ENCODE results near the gene HDAC4.

Gene HDAC4

DNA sequence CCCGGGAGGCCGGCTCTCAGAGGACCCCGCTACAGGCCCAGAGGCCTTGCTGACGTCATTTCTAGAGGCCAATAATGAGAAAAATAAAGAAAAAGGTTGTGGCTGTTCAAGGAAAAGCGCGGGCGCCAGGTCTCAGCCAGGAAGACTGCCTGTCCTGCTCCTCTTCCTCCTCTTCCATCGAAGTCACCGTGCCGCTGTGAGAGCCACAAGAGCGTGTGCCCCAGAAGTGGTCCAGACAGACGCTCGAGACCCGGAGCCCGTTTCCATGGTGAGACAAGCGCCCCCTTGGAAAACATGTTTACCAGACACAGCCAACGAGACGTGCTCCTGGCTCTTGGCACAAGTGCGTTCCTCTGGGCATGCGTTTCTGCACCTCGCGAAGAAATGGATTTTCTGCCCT, 210.5 kb downstream of the HDAC4 start:
- DNase-seq (ENCODE audit: low read depth): no peak
- TF ChIP-seq, protein P1, sequence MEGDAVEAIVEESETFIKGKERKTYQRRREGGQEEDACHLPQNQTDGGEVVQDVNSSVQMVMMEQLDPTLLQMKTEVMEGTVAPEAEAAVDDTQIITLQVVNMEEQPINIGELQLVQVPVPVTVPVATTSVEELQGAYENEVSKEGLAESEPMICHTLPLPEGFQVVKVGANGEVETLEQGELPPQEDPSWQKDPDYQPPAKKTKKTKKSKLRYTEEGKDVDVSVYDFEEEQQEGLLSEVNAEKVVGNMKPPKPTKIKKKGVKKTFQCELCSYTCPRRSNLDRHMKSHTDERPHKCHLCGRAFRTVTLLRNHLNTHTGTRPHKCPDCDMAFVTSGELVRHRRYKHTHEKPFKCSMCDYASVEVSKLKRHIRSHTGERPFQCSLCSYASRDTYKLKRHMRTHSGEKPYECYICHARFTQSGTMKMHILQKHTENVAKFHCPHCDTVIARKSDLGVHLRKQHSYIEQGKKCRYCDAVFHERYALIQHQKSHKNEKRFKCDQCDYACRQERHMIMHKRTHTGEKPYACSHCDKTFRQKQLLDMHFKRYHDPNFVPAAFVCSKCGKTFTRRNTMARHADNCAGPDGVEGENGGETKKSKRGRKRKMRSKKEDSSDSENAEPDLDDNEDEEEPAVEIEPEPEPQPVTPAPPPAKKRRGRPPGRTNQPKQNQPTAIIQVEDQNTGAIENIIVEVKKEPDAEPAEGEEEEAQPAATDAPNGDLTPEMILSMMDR (conservative IDR thresholded peaks at IDR 0.05; ENCODE audit: low read length): no peak
- H3K4me3 ChIP-seq (ENCODE audit: low read length): no peak overlapping the region

DNA sequence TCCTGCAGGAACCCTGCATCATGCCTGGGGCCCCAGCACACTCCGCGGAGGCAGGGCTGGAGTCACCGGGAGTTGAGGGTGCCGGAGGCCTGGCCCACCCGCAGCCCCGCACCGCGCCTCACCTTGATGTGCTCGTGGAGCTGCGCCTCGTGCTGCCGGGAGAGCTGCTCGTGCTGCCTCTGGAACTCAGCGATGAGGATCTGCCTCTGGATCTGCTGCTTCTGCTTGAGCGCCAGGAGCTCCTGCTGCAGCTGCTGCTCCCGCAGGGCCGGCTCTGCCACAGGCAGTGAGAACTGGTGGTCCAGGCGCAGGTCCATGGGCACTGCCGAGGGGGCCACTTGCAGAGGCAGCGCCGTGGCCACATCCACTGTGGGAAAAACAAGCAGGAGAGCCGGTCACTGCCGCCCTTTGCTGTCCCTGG, 211.1 kb downstream of the HDAC4 start:
- DNase-seq (ENCODE audit: low read depth): no peak
- no peak overlapping the region for H3K4me3 ChIP-seq (ENCODE audit: low read length)
- TF ChIP-seq, protein P1 (conservative IDR thresholded peaks at IDR 0.05; ENCODE audit: low read length): no peak

DNA sequence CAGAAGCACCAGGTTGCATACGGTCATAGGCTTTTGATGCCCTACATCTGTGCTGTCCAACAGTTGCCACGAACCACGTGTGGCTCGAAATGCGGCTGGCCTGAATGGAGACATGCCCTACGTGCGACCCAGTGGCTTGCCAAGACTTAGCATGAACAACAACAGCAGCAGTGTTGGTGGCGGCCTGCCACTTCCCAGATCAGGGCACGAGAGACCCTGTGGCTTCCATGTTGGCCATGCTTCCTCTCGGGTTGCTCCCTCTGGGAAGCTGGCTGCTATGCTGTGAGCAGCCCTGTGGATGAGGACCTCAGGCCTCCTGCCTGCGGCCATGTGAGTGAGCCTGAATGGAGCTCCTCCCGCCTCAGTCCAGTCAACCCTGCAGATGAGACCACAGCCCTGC, 212.3 kb downstream of the HDAC4 start:
- DNase-seq (ENCODE audit: low read depth): no peak
- TF ChIP-seq, protein P1 (conservative IDR thresholded peaks at IDR 0.05; ENCODE audit: low read length): no peak
- no peak overlapping the region for H3K4me3 ChIP-seq (ENCODE audit: low read length)

DNA sequence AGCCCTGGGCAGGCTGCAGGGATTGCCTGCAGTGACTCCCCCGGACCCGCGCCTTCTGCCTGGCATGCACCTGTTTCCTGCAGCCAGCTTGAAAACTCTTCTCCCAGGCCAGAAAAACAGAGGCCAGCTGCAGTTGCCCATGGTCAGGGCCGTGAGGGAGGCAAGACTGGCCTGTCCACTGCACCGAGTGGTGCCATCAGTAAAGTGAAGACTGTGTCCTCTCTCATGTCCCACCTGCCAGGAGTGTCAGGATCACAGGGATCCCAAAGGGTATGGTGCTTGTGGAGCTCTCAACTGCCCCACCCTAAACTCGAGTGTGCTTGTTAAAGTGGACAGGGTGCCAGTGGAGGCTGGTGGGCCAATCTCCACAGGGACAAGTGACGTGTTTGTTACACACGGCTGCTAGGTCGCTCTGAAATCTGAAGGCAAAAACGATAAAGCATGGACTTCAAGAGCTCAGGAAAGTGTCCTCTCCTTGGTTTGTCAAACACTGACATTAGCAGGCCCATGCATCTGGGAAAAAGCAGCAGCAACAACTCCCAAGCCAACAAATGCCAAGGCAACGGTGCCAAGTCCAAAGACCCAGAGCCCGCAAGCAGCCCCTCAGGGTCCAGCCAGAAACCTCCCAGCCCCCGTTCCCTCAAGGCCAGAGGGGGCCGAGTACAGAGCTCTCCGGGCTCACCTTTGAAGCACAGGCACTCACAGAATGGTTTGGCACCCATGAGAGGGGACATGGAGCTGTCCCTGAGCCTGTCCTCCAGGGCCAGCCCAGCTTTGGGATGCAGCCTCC, 213.2 kb downstream of the HDAC4 start:
- TF ChIP-seq, protein P1 (conservative IDR thresholded peaks at IDR 0.05; ENCODE audit: low read length): no peak
- no peak for DNase-seq (ENCODE audit: low read depth)
- no peak overlapping the region for H3K4me3 ChIP-seq (ENCODE audit: low read length)

DNA sequence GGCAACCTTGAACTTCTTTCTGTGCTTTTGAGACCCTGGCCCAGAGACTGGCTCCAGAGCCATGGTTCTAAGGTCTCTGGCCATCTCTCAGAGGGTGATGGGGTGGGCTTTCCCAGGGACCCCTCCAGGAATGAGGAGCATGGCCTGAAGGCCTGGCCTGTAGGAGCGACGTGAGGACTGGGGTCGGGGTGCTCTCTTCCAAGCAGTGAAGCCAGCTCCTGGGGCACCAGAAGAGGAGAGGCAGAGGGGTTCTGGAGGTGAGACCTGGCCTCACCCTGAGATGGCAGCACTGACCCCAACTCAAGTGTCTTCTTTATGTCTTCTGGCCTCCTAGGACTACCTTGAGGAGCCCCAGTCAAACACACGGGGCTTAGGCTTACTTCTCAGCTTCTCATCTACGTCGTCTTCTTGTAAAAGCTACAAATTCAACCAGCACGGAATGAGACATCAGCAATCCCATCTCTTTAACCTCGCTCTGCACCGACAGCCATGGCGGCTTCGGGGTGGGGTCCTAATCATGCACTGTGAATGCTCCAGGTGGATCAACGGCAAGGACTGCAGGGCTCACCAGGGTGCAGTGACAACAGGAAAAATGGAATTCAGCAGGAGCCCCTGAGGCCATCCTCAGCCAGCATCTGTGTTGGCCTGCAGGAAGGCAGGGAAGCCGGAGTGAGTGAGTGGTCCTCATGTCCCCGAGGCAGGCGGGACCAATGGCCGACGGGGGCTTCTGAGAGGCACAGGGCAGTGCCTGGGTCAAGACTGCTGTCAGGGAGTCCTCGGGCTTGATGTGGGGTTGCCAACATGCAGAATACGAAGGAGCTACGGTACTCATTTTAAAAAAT, 214.1 kb downstream of the HDAC4 start:
- no peak overlapping the region for H3K4me3 ChIP-seq (ENCODE audit: low read length)
- TF ChIP-seq, protein P1 (conservative IDR thresholded peaks at IDR 0.05; ENCODE audit: low read length): no peak
- no peak for DNase-seq (ENCODE audit: low read depth)

DNA sequence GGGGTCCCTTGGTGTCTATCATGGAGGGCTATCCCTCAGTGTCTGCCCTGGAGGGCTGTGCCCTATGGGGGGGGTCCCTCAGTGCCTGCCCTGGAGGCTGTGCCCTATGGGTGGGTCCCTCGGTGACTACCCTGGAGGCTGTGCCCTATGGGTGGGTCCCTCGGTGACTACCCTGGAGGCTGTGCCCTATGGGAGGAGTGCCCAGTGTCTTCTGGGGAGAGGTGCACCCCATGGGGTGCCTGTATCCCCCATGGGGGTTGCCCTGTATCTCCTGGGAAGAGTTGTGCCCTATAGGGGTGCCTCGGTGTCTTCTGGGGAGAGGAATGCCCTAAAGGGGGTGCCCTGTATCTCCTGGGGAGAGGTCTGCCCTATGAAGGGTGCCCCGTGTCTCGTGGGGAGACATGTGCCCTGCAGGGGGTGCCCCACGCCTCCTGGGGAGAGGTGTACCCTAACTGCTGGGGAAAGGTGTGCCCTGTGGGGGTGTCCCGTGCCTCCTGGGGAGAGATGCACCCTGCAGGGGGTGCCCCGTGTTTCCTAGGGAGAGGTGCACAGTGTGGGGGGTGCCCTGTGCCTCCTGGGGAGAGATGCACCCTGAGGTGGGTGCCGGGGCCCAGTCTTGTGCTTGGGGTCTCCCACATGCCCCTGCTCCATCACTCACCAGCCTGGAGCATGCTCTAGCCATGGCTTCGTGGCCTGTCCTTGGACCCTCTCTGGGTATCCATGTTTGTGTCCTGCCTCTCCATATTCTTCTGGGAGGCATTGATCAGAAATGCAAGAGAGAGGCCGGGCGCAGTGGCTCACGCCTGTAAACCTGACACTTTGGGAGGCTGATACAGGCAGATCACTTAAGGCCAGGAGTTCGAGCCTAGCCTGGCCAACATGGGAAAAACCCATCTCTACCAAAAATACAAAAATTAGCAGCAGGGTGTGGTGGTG, 215.6 kb downstream of the HDAC4 start:
- DNase-seq (ENCODE audit: low read depth): no peak
- H3K4me3 ChIP-seq (ENCODE audit: low read length): no peak overlapping the region
- TF ChIP-seq, protein P1 (conservative IDR thresholded peaks at IDR 0.05; ENCODE audit: low read length): no peak
